T-helper 22 cell (primary cell): ENCODE results near the gene TGFBI.

Experiments
- DNase-seq: peaks from one replicate; pipeline ENCODE4 v3.0.0-alpha.2; 2020; ENCODE audit warnings: low read depth

Gene TGFBI

GRCh38 chr5:136046246-136046645 is 17.5 kb downstream of the TGFBI start:
- no peak for DNase-seq

DNA sequence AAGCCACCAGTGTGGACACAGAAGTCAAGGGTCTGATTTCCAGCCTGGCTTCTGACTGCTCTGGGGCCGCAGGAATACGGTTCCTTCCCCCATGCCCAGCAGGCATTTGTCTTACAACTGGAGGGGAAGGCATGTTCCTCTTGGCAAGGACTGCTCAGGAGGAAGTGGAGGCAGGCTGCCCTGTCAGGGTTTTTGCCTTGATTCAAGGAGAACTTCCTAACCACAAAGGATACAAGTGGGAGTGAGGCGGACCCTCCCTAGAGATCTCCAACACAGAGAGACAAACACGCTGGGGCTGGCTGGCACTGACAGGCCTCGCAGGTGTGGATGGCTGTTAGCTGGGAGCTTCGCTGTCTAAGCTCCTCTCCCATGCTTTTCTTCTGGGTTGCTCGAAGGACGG is 19.1 kb downstream of the TGFBI start:
- DNase-seq: no peak

DNA sequence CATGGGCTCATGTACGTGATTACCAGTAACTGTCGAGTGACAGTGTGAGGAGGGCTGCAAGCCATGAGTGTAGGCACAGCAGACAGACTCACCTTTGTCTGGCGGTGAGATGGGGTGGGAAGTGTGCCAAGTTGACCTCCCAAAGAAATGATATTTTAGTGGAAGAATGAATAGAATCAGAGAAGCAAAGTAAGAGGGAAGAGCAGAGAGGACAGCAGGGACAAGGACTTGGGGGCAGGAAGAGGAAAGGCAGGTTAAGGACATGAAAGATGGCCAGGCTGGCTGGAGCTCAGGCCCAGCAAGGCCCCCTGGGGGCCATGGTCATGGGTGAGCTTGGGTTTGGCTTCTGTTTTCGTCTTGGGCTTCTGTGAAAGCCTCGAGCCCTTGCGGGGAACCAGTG is 20.2 kb downstream of the TGFBI start:
- DNase-seq: no peak

- DNase-seq: no peak
These were observed 22.9 kb downstream of the TGFBI start for GRCh38 chr5:136051486-136052220.

- no peak for DNase-seq
These were observed 24.0 kb downstream of the TGFBI start for GRCh38 chr5:136052692-136053335.

GRCh38 chr5:136053336-136054141 is 24.8 kb downstream of the TGFBI start:
- no peak for DNase-seq

GRCh38 chr5:136054142-136055019 is 25.6 kb downstream of the TGFBI start:
- DNase-seq: no peak

- DNase-seq: no peak
These were observed 27.0 kb downstream of the TGFBI start for GRCh38 chr5:136055612-136056309.

GRCh38 chr5:136056336-136056735 is 27.5 kb downstream of the TGFBI start:
- no peak for DNase-seq

DNA sequence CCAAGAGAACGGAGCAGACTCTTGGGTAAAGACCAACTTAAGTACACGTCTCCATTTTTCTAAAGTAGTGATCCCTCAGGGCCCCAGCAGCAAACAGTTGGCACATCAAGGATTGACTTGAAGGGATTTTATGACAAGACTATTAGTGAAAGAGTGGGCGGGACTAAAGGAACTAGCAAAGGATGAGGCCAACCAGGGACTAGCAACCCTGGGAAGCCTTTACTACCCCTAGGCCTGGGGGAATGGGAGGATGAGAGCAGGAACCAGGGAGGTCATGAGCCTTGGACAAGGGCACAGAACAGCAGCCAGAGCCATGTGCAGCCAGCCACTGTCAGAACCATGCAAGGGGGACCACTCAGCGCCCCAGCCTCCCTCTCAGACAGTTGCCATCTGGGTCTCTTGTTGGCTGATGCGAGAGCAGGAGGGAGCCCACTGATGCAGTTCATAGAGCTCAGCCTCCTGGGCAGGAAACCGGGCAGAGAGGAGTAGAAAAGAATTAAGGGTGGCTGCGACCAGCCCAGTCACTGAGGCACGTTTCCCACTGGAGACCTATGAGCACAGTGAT is 28.1 kb downstream of the TGFBI start:
- DNase-seq: no peak

- no peak for DNase-seq
These were observed 28.7 kb downstream of the TGFBI start for GRCh38 chr5:136057401-136058038.

DNA sequence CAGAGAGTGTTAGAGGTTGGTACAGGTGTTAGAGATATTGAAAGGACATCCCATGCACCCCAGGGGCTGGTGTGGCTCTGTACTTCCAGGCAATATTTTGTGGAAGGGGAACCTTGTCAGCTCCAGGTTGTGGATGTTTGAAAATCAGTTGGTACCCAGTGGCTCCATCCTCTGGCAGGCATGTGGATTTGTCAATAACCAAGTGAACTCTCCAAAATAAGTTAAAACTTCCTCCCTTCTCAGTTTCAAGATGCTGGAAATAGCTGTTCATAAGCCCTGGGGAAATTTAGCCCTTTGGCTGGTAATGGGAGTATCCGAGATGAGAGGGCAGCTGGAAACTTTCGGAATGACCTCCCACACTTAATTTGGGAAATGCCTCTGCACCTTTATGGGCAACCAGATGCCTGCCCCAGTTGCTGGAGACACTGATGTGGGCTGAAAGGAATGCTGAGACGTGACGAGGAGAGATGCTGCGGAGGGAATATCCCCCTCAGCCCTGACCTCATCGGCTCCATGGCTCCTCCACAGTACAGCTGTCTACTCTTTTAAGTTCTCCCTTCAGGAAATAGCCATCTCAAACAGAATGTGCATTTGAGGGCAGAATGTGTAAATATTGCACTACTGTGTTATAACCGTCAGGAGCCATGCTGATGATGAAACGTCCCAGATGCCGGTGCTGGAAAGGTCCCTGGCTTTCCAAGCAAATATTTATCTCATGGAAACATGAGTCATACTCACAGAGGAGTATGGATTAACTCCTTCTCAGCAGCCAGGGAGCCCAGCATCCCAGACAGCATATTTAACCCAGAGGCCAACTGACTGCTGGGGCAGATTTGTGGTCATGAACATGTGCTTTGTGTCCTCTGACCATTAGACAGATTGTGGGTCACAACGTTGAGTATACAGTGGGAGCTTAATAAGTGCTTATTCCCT is 29.5 kb downstream of the TGFBI start:
- DNase-seq: no peak

DNA sequence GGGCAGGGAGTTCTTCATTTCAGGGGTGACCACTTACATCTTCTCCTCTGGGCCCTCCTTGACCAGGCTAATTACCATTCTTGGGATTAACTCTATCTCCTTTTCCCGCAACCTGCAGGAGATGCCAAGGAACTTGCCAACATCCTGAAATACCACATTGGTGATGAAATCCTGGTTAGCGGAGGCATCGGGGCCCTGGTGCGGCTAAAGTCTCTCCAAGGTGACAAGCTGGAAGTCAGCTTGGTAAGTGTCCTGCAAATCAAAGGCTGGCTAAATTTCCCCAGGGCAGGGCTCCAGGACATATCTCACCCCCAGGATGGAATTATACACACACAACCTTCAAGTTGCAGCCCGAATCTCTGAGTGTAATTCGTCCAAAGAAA is 30.2 kb downstream of the TGFBI start:
- DNase-seq: no peak

- DNase-seq: no peak
These were observed 32.2 kb downstream of the TGFBI start for GRCh38 chr5:136060963-136061362.

- DNase-seq: no peak
These were observed 33.0 kb downstream of the TGFBI start for GRCh38 chr5:136061630-136062365.

GRCh38 chr5:136062366-136063274 is 33.8 kb downstream of the TGFBI start:
- DNase-seq: no peak

DNA sequence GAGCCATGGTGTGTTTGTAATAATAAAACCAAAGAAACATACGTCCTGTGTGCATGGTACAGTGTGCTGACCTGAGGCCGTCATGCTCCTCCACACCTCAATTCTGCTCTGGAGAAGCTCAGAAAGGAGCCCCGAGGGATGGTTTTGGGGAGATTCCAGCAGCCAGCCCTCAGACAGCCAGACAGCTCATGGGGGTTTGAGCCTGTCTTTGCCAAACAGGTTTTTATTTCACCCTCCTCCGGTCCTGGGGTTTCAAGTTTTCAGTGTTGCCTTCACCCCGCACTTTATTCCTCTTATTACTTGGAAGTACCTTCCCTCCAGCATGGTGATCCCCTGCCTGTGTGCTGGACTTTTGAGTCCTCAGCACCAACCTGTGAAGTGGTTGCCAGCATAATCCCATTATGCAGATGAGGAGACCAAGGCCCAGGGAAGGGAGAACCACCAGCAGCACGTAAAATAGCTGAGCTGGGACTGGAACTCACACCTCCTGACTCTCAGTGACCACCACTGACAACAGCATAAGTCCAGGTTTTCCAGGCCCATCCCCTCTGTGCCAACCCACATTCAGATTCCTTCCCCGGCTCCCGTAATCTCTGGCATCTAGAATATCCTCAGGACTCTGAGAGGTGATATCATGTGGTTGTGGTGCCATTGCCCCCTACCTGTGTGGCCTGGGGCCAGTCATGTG is 35.1 kb downstream of the TGFBI start:
- DNase-seq: no peak
